NCI-H82 treated with DMSO at 0.1 percent for 48 hours (cell line): ENCODE data around the gene PPIL1.
"Not testable (repeated sequence)": the region's sequence is repeated elsewhere in the genome, so short reads cannot be mapped to it uniquely, and the experiment has no call there.

Source experiments
- DNase-seq: peaks from one replicate; lab custom pipeline; 2025; ENCODE audit not compliant: unreplicated experiment; lab: John Stamatoyannopoulos, UW

Gene PPIL1

GRCh38 chr6:36817176-36817817, 57.3 kb downstream of the PPIL1 start:
- no peak for DNase-seq

DNA sequence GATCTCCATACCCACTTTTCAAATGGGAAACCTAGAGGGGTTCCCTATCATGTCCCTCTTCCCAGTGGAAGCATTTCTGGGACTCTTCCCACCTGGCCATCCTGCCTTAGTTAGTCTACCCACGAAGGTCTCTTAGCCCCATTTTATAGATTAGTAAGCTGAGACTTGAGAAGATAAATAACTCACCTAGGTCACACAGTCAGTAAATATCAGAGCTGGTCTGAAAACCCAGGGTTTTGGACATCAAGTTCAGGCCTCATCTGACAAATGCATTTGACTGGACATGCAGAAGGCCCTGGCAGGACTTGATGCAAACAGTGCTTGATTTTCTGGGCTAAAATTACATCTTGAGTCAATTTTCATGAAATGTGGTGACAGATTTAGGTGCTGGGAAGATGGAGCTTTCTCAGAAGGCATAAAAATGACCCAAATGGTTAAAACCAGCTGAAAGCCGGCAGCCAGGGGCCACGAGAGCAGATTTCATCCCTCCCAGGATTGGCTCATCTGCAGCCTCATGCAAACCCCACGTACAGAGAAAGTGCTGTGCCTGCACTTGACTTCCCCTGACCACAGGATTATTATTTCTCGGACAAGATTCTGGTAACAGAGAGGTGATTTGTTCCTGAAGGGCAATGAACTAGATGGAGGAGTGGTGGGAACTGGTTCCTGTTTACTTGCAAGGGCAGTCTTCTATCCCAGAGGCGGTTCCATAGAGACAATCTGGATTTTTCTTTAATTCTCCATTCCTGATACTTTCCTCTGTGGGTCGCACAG, 58.5 kb downstream of the PPIL1 start:
- no peak for DNase-seq

GRCh38 chr6:36814249-36814648, 60.4 kb downstream of the PPIL1 start:
- DNase-seq, result no peak

DNA sequence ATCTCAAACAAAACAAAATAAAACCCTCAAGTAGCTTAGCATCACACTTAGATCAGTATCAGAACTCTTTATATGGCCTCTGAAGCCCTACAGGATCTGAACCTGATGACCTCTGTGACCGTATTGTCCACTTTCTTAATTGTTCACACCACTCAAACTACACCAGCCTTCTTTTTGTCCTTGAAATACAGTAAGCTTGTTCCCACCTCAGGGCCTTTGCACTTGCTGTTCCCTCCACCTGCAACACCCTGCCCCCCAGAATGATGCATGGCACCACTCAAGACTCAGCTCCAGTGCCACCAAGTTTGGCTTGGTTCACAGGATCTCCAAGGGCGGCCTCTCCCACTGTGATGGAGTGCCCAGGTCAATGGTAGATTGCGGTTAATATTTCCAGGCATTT, 61.1 kb downstream of the PPIL1 start:
- no peak for DNase-seq

GRCh38 chr6:36813047-36813446, 61.6 kb downstream of the PPIL1 start:
- not testable (repeated sequence) for DNase-seq

- no peak for DNase-seq
Measured at GRCh38 chr6:36809941-36810803, 64.4 kb downstream of the PPIL1 start.

GRCh38 chr6:36809156-36809555, 65.4 kb downstream of the PPIL1 start:
- no peak for DNase-seq

GRCh38 chr6:36808634-36809033, 66.0 kb downstream of the PPIL1 start:
- DNase-seq, result no peak

DNA sequence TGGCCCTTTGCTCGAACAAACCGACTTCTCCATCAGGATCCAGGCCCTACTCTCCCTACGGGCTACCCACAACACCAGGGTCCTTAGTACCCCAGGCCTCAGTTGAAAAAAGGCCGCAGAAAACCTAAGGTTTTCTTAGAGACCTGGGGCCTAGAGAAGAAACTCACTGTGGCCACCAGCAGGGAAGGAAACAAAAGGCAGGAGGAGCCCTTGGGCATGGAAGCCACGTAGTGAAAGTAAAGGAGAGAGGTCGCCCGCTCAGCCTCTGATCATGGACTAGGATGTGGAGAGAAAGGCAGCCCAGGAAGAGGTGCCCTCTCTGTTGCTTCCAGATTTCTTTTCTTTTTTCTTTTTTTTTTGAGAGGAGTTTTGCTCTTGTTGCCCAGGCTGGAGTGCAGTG, 66.9 kb downstream of the PPIL1 start:
- no peak for DNase-seq

DNA sequence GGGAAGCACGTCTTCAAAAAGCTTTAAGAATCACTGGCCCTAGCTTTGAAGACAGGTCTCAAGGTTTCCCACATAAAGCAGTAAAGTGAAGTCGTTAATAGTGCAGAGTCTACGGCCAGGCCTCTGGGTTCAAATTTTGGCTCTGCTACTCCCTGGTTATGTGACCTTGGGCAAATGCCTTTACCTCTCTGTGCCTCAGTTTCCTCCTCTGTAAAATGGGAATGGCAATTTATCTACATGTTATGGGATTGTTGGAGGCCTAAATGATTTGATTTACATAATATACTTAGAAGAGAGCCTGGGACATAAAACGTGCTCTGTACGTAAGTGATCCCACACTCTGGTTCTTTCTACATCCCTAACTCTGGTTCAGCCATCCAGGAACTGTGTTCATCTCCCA, 67.5 kb downstream of the PPIL1 start:
- no peak for DNase-seq

DNA sequence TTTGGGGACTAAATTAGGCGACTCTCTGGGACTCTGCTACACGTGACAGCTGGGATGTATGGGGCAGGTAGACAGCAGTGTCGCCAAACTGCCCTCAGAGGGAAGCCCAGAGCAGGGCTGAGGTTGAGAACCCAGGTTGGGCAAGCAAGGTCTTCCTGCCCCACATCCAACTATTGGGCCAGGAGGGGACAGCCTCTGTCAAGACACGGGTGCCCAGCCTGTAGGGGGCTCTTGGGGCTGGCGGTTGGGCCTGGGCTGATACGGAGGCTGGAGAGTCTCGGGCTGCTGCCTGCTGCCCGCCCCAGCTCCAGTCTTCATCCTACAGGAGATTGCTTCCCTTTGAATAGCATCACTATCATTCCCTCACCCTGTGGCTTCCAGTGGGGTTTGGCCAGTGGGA, 68.7 kb downstream of the PPIL1 start:
- DNase-seq, result no peak

GRCh38 chr6:36805096-36805797, 69.4 kb downstream of the PPIL1 start:
- DNase-seq, result peak; percentile 23
